Measurements from ENCODE around the gene CCDC144A.
"Not testable (repeated sequence)": the region's sequence is repeated elsewhere in the genome, so short reads cannot be mapped to it uniquely, and the experiment has no call there.

DNA sequence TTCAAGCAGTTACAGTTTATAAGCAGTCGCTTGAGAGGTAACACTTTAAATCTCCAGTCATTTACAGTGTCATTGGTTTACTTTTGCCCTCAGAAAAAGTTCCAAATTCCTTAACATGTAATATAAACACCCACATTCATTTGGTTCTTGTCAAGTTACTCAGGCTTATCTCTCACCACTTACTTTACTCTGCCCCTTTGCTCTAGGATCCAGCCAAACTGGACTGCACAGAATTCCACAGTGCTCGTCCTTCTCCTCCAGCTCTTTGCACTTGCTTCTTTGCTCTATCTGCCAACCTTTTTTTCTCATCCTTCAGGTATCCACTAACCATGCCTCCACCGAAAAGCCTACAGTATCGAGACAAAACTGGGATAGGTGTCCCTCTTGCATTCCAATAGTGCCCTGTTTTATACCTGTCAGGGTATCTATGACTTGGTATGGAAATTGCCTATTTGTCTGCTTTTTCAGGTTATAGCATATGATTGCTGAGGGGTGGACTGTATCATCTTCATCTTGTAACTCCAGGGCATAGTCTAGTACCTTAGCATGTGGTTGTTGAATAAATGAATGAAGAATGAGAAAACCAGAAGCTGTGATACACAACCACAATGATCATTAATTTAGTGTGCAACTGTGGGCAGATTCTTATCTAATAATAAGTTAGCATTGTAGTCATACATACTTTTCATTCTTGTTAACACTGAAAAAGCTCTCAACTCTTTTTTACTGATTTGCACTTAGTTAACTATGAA, 82.5 kb downstream of the CCDC144A start:
- not testable (repeated sequence) for TF ChIP-seq POLR2A (IDR thresholded peaks at IDR 0.05; ENCODE audit: low read length); GATA1 (IDR thresholded peaks at IDR 0.05; ENCODE audit: low read depth, low read length)
